RWPE1 (cell line): Measurements from ENCODE around the gene CFAP52.
A peak's percentile ranks its signal among the peaks of the same experiment; 100 is the strongest.
"Not testable (repeated sequence)": the region's sequence is repeated elsewhere in the genome, so short reads cannot be mapped to it uniquely, and the experiment has no call there.

Source experiments
- CTCF ChIA-PET: fragments of 350-600 bp; sonication (Branson Sonifier 250); formaldehyde crosslinking; extraction: SDS; loops from one replicate; lab custom pipeline; 2021; lab: Yijun Ruan, JAX
- POLR2A ChIA-PET: fragments of 400-600 bp; formaldehyde crosslinking; extraction: SDS; loops from one replicate; lab custom pipeline; 2020; ENCODE audit warnings: antibody characterized with exemption; ENCODE audit not compliant: low non-redundant PET; lab: Yijun Ruan, JAX
- DNase-seq: peaks from one replicate; pipeline ENCODE4 v3.0.0; 2012; ENCODE audit warnings: low spot score
- H3K27ac ChIP-seq: fragments of 450-650 bp; 2 replicates; pipeline ENCODE4 v1.5.1; 2017
- CTCF ChIP-seq: fragments of 450-650 bp; conservative IDR thresholded peaks from 2 replicates; pipeline ENCODE4 v1.5.1; 2017; ENCODE audit warnings: low read depth, mild to moderate bottlenecking

Gene CFAP52

DNA sequence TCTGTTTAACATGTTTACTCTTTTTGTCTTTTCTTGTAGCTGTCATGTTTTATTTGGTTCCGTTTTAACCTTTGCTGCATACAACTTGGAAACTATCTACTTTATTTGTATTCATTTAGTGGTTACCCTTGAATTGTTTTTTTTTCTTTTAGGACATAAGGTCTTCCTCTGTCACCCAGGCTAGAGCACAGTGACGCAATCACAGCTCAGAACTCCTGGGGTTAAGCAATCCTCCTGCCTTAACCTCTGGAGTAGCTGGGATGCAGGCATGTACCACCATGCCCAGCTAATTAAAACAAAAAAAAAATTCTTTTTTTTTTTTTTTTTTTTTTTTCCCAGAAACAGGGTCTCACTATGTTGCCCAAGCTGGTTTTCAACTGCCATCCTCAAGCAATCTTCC, 39.0 kb downstream of the CFAP52 start:
- CTCF ChIA-PET = interaction anchor here (0.7 kb wide), 1 partner anchor 64 kb away, joined by 10 read pairs; no protein-coding TSS in a partner anchor
- POLR2A ChIA-PET = no interaction called here
- no peak for TF ChIP-seq CTCF
- peak overlapping the region; percentile 77 for H3K27ac ChIP-seq
- no peak for DNase-seq

DNA sequence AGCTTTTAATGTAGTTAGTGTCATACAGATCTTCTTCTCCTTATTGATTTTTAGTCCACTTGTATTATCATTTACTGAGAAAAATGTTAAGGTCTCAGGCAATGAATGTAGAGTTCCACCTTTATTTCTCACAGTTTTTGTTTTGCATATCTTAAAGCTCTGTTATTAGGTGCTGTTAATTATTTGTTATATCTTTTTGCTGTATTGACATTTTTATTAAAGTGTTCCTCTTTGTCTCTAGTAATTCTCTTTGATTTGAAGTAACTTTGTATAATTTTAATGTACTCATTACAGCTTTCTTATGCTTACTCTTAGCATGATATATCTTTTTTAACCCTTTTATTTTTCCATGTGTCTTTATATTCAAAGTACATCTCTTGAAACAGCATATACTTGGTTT, 46.5 kb downstream of the CFAP52 start:
- DNase-seq = no peak
- H3K27ac ChIP-seq = no peak overlapping the region
- CTCF ChIA-PET = no interaction called here
- TF ChIP-seq CTCF = no peak
- POLR2A ChIA-PET = no interaction called here

- CTCF ChIA-PET = interaction anchor here (0.5 to 1.1 kb wide), 4 partner anchors 9 to 123 kb away, joined by 3 to 5 read pairs (median 4); no protein-coding TSS in a partner anchor
- DNase-seq = peak; percentile 14
- no peak overlapping the region for H3K27ac ChIP-seq
- TF ChIP-seq CTCF = no peak
- POLR2A ChIA-PET = no interaction called here
Observed at GRCh38 chr17:9628509-9628908, 52.1 kb downstream of the CFAP52 start.

- TF ChIP-seq CTCF = no peak
- H3K27ac ChIP-seq = no peak overlapping the region
- ChIA-PET CTCF (no interaction called here), POLR2A (no interaction called here)
- no peak for DNase-seq
Observed at GRCh38 chr17:9632741-9633140, 56.3 kb downstream of the CFAP52 start.

DNA sequence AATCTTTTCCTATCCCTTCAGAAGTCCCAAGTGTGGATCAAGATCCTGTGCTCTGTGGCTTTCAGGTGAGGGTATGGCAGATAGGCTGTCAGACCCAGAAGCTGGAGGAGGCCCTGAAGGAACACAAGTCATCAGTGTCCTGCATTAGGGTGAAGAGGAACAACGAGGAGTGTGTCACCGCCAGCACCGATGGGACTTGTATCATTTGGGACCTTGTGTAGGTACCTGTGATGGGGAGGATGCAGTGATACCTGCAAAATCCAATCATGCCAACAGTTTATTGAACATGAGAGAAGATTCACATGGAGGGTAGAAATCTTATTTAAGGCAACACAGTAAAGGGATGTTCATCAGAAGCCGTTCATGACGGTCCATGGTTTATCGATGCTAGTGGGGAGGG, 58.9 kb downstream of the CFAP52 start:
- CTCF ChIA-PET = no interaction called here
- no peak for DNase-seq
- POLR2A ChIA-PET = interaction anchor here (0.6 kb wide), 1 partner anchor 303 kb away, joined by 7 read pairs; no protein-coding TSS in a partner anchor
- no peak overlapping the region for H3K27ac ChIP-seq
- no peak for TF ChIP-seq CTCF

DNA sequence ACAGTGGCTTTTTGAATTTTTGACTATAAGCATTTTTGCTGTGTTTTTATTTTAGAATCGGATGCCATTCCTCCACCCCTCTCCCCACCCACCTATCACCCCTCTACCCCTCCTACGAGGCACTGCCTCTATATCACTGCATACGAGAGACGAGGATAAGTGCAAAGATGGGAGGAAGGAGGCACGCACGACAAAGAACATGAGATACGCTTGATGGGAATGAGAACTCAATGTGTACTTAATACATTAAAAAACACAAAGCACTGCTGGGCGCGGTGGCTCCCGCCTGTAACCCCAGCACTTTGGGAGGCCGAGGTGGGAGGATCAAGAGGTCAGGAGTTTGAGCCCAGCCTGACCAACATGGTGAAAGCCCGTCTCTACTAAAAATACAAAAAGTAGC, 60.1 kb downstream of the CFAP52 start:
- CTCF ChIA-PET = no interaction called here
- POLR2A ChIA-PET = no interaction called here
- no peak for TF ChIP-seq CTCF
- no peak overlapping the region for H3K27ac ChIP-seq
- DNase-seq = no peak

DNA sequence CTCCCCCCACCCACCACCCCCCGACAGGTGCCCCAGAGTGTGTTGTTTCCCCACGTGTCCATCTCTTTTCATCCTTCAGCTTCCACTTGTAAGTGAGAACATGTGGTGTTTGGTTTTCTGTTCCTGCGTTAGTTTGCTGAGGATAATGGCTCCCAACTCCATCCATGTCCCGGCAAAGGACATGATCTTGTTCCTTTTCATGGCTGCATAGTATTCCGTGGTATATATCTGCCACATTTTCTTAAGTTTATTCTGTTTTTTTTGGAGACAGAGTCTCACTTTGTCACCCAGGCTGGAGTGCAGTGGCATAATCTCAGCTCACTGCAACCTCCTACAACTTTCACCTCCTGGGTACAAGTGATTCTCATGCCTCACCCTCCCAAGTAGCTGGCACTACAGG, 63.9 kb downstream of the CFAP52 start:
- H3K27ac ChIP-seq, DNase-seq, POLR2A ChIA-PET: not testable (repeated sequence)
- CTCF ChIA-PET = interaction anchor here (0.6 kb wide), 1 partner anchor 284 kb away, joined by 4 read pairs; no protein-coding TSS in a partner anchor
